Lung (tissue), 12 donors: Measurements from ENCODE around the gene RFX1. TPM values are rescaled to one million over a fixed set of nuclear protein-coding genes. Genes with fewer than 3 reads are reported as not detected.

ENCODE experiments used
- ATAC-seq: fragments of 200-7000 bp; cut with Tn5 transposase; one replicate; pipeline ENCODE4 v1.9.1; 2020; ENCODE audit warnings: moderate number of reproducible peaks; ENCODE audit not compliant: insufficient read depth, low FRiP score
- DNase-seq, 3 donors: peaks; one replicate each; pipeline ENCODE4 v3.0.0-alpha.2; 2013 to 2017
- H3K27ac ChIP-seq, 2 donors: one replicate each; pipeline ENCODE4 v1.5.1; 2013; ENCODE audit warnings: mild to moderate bottlenecking in 2 of 2, moderate library complexity in 2 of 2, control low read depth in 1 of 2, inconsistent platforms in 1 of 2, low read depth in 1 of 2, low read length in 1 of 2
- H3K27me3 ChIP-seq, 3 donors: one replicate each; pipeline ENCODE4 v1.5.1; 2013; ENCODE audit warnings: low read length in 2 of 3; ENCODE audit not compliant: control insufficient read depth in 3 of 3, insufficient read depth in 3 of 3
- H3K36me3 ChIP-seq, 4 donors: one replicate each; pipeline ENCODE4 v1.5.1; 2013; ENCODE audit warnings: low read length in 4 of 4, mild to moderate bottlenecking in 1 of 4, moderate library complexity in 1 of 4; ENCODE audit not compliant: control insufficient read depth in 4 of 4, insufficient read depth in 4 of 4
- H3K4me1 ChIP-seq, 5 donors: one replicate each; pipeline ENCODE4 v1.5.1; 2013; ENCODE audit warnings: low read length in 5 of 5, mild to moderate bottlenecking in 2 of 5, moderate library complexity in 1 of 5; ENCODE audit not compliant: control insufficient read depth in 5 of 5, insufficient read depth in 5 of 5
- H3K4me3 ChIP-seq: one replicate; pipeline ENCODE4 v1.5.1; 2013; ENCODE audit warnings: mild to moderate bottlenecking, control low read depth, moderate library complexity
- H3K9ac ChIP-seq, 2 donors: one replicate each; pipeline ENCODE4 v1.5.1; 2013; ENCODE audit warnings: low read length in 2 of 2, control low read depth in 1 of 2; ENCODE audit not compliant: insufficient read depth in 1 of 2
- H3K9me3 ChIP-seq, 4 donors: one replicate each; pipeline ENCODE4 v1.5.1; 2013; ENCODE audit warnings: low read length in 3 of 4, mild to moderate bottlenecking in 1 of 4, moderate library complexity in 1 of 4; ENCODE audit not compliant: control insufficient read depth in 4 of 4, insufficient read depth in 3 of 4
- WGBS, 2 donors: extraction: QIAGEN DNeasy Blood & Tissue Kit; methylation state at CpG; one replicate each; pipeline ENCODE4 v1.1.7; 2013; 5-methylcytosine and 5-hydroxymethylcytosine counted together
- polyA plus RNA-seq, 2 donors: library from polyadenylated mRNA; stranded (reverse); fragments of 200-250 nt; gene quantifications; one replicate each; pipeline ENCODE4 v1.2.1, GENCODE V29; 2013
- total RNA-seq, 2 donors: library from RNA; depleted of rRNA in 1 of 2; stranded (reverse); fragments of >200 nt in 1 of 2; gene quantifications; one replicate each; pipeline ENCODE4 v1.2.1, GENCODE V29; 2014 to 2021
- TF ChIP-seq, protein P1 (sequence below): IDR thresholded peaks from 2 replicates; pipeline ENCODE4 v1.5.1; 2012; ENCODE audit warnings: mild to moderate bottlenecking; ENCODE audit errors: control extremely low read depth, extremely low read depth
- donor health status: control.
- donor health status: control.
- donor health status: Bipolar disorder and iron deficiency.
- donor health status: healthy.
- donor health status: DM: yes; HTN: yes; CAD: no.

The RFX1 gene
- total and polyA plus RNA-seq, 4 donors, result 5.7 to 18.6 (median 8.0) TPM

DNA sequence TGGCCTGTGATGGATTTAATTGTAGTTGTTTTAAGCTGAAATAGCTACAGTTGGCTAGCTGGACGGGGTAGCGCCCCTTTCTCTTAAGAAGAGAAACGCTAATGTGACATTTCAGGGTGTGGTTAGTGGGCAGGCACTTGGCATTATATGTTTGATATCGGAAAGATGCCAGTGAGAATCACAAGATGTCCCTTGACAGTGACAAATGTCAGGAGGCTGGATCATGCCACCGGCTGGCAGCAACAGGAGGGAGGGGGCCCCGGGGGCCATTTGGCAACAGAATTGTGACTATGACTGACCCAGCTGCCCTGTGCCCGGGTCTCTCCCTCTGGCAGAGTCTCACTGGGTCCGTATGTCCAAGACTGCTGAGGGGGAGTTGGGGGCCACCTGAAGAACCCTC lies 49.1 kb downstream of the RFX1 start:
- DNase-seq, result no peak
- ATAC-seq, result no peak
- no peak overlapping the region for H3K9ac ChIP-seq
- no peaks in the 10 kb centered on the region for H3K9me3 ChIP-seq
- no peaks in the 10 kb centered on the region for H3K27me3 ChIP-seq
- no peak overlapping the region for H3K27ac ChIP-seq
- H3K4me3 ChIP-seq, result no peak overlapping the region
- H3K36me3 ChIP-seq, result peaks cover 5 to 59% (median 20%) of the 10 kb centered on the region in 4 donors
- H3K4me1 ChIP-seq, result peaks cover 0 to 11% (median 7%) of the 10 kb centered on the region in 5 donors
- 88 to 90% methylated on average over 8 of the region's 8 CpGs for WGBS, 2 donors
- TF ChIP-seq, protein P1, sequence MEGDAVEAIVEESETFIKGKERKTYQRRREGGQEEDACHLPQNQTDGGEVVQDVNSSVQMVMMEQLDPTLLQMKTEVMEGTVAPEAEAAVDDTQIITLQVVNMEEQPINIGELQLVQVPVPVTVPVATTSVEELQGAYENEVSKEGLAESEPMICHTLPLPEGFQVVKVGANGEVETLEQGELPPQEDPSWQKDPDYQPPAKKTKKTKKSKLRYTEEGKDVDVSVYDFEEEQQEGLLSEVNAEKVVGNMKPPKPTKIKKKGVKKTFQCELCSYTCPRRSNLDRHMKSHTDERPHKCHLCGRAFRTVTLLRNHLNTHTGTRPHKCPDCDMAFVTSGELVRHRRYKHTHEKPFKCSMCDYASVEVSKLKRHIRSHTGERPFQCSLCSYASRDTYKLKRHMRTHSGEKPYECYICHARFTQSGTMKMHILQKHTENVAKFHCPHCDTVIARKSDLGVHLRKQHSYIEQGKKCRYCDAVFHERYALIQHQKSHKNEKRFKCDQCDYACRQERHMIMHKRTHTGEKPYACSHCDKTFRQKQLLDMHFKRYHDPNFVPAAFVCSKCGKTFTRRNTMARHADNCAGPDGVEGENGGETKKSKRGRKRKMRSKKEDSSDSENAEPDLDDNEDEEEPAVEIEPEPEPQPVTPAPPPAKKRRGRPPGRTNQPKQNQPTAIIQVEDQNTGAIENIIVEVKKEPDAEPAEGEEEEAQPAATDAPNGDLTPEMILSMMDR, result no peak

DNA sequence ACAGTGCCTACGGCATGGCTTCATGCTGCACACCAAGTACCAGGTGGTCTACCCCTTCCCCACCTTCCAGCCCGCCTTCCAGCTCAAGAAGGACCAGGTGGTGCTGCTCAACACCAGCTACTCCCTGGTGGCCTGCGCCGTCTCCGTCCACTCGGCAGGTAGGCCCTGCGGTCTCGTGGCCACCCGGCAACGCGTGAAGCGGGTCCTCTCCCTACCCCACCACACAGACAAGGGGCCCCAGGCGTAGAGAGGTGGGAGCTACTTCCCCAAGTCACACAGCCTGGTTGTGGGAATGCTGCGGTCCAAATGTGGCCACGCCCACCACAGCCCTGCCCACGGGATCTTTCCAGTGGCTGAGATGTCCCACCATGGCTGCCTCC lies 49.8 kb downstream of the RFX1 start:
- Histone ChIP-seq H3K27ac (no peak overlapping the region), H3K27me3 (no peaks in the 10 kb centered on the region), H3K36me3 (peaks cover 5 to 55% (median 20%) of the 10 kb centered on the region in 4 donors), H3K4me3 (no peak overlapping the region), H3K9ac (no peak overlapping the region), H3K4me1 (peaks cover 0 to 11% (median 7%) of the 10 kb centered on the region in 5 donors), H3K9me3 (no peaks in the 10 kb centered on the region)
- TF ChIP-seq, protein P1, result no peak
- no peak for ATAC-seq
- DNase-seq, result no peak
- WGBS, 2 donors, result 94 to 96% methylated on average over 16 of the region's 16 CpGs

DNA sequence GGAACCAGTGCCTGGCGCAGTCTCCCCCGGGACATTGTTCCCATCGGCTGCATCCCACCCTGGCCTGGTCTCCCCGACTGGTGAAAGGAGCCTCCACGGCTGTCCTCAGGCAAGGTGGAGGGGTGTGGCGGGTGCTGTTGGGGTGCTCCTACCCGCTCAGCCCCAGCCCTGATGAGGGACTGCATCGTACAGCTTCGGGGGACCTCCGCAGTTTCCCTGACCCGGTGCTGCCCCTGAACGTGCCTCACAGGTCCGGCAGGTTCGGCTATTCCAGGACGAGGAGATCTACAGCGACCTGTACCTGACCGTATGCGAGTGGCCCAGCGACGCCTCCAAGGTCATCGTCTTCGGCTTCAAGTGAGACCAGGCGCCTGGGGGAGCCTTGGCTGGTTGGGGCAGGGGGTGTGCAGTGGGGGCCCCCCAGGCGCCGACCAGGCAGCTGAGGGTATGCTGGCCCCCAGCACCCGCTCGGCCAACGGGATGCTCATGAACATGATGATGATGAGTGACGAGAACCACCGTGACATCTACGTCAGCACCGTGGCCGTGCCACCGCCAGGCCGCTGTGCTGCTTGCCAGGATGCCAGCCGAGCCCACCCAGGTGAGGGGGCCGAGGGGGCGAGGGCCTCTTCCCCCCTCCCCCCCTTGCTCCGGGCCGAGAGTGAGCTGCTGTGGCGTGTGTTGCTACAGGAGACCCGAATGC lies 50.3 kb downstream of the RFX1 start:
- H3K36me3 ChIP-seq, result peaks cover 5 to 50% (median 20%) of the 10 kb centered on the region in 4 donors
- WGBS, 2 donors, result 95% methylated on average over 40 to 42 of the region's 42 CpGs
- no peaks in the 10 kb centered on the region for H3K27me3 ChIP-seq
- H3K4me3 ChIP-seq, result no peak overlapping the region
- H3K4me1 ChIP-seq, result peaks cover 0 to 11% (median 7%) of the 10 kb centered on the region in 5 donors
- no peak overlapping the region for H3K27ac ChIP-seq
- H3K9ac ChIP-seq, result no peak overlapping the region
- DNase-seq (no peak), ATAC-seq (no peak)
- TF ChIP-seq, protein P1, result no peak
- no peaks in the 10 kb centered on the region for H3K9me3 ChIP-seq
